H1 (cell line): ENCODE data around the gene ZSCAN16. TPM values are rescaled to one million over a fixed set of nuclear protein-coding genes. Genes with fewer than 3 reads are reported as not detected.
A peak's percentile ranks its signal among the peaks of the same experiment; 100 is the strongest.

ENCODE experiments used
- CTCF ChIA-PET: fragments of 300-600 bp; sonication (Branson Sonifier 250); formaldehyde crosslinking; loops from one replicate; lab custom pipeline; 2021; ENCODE audit not compliant: partially characterized antibody; lab: Charles Lee
- POLR2A ChIA-PET: fragments of 300-600 bp; sonication (Branson Sonifier 250); formaldehyde crosslinking; loops from one replicate; lab custom pipeline; 2021; ENCODE audit warnings: inconsistent platforms; ENCODE audit not compliant: partially characterized antibody; lab: Charles Lee
- DNase-seq, 2 experiments: peaks; one replicate each; pipeline versions ENCODE4 v3.0.0 to v3.0.0-alpha.2; 2010 to 2022; ENCODE audit warnings: low spot score in 2 of 2, low read depth in 1 of 2, mixed read lengths in 1 of 2
- FAIRE-seq: peaks from 2 replicates; lab custom pipeline; 2011; peaks lifted over from hg19 to GRCh38; lab: Jason Lieb, UNC
- H2AFZ ChIP-seq: 2 replicates; pipeline ENCODE4 v1.8.1; 2012; ENCODE audit warnings: low read length, inconsistent platforms
- H2AK5ac ChIP-seq: 2 replicates; pipeline ENCODE4 v1.6.1; 2013; ENCODE audit warnings: low read depth, low read length
- H2BK120ac ChIP-seq: replicated peaks from 2 replicates; pipeline ENCODE3; 2013; ENCODE audit warnings: low read depth, low read length, inconsistent platforms
- H2BK12ac ChIP-seq: 2 replicates; pipeline ENCODE4 v1.6.1; 2013; ENCODE audit warnings: low read depth, low read length
- H2BK15ac ChIP-seq: 2 replicates; pipeline ENCODE4 v1.6.1; 2013; ENCODE audit warnings: low read length
- H2BK20ac ChIP-seq: 2 replicates; pipeline ENCODE4 v1.6.1; 2013; ENCODE audit warnings: low read length
- H2BK5ac ChIP-seq: 2 replicates; pipeline ENCODE4 v1.6.1; 2013; ENCODE audit warnings: low read depth, low read length
- H3K14ac ChIP-seq: 2 replicates; pipeline ENCODE4 v1.6.1; 2013; ENCODE audit warnings: inconsistent platforms; ENCODE audit not compliant: insufficient read length
- H3K18ac ChIP-seq: 2 replicates; pipeline ENCODE4 v1.6.1; 2013; ENCODE audit warnings: low read length; ENCODE audit errors: extremely low read depth
- H3K23ac ChIP-seq: 2 replicates; pipeline ENCODE4 v1.6.1; 2013; ENCODE audit warnings: inconsistent platforms; ENCODE audit not compliant: insufficient read length
- H3K23me2 ChIP-seq: 2 replicates; pipeline ENCODE4 v1.6.1; 2013; ENCODE audit warnings: low read depth, low read length
- H3K27ac ChIP-seq: 2 replicates; pipeline ENCODE4 v1.6.1; 2011; ENCODE audit warnings: low read depth, low read length, inconsistent platforms
- H3K27me3 ChIP-seq, 4 experiments: replicated peaks in 1 of 4; 1 replicate in 1 of 4; 2 replicates in 3 of 4; pipeline versions ENCODE4 v1.6.1 to v1.8.1; 2011 to 2013; ENCODE audit warnings: low read length in 3 of 4, mild to moderate bottlenecking in 3 of 4, inconsistent platforms in 2 of 4, mixed read lengths in 2 of 4, moderate library complexity in 1 of 4; ENCODE audit not compliant: control insufficient read depth in 3 of 4, insufficient read depth in 3 of 4; ENCODE audit errors: extremely low read depth in 1 of 4
- H3K36me3 ChIP-seq, 4 experiments: 2 replicates each; pipeline versions ENCODE4 v1.6.1 to v1.8.1; 2011 to 2013; ENCODE audit warnings: mild to moderate bottlenecking in 4 of 4, low read length in 3 of 4, moderate library complexity in 2 of 4, control low read depth in 1 of 4, inconsistent platforms in 1 of 4; ENCODE audit not compliant: insufficient read depth in 4 of 4, control insufficient read depth in 2 of 4
- H3K4ac ChIP-seq: replicated peaks from 2 replicates; pipeline ENCODE3; 2013; ENCODE audit warnings: low read length, low read depth, mixed read lengths, inconsistent platforms; ENCODE audit not compliant: insufficient read length
- H3K4me1 ChIP-seq, 4 experiments: replicated peaks in 1 of 4; 1 replicate in 1 of 4; 2 replicates in 3 of 4; pipeline versions ENCODE4 v1.6.1 to v1.8.1; 2011 to 2013; ENCODE audit warnings: low read length in 3 of 4, inconsistent platforms in 2 of 4, mixed read lengths in 1 of 4; ENCODE audit not compliant: insufficient read depth in 4 of 4, control insufficient read depth in 3 of 4
- H3K4me2 ChIP-seq, 2 experiments: 2 replicates each; pipeline versions ENCODE4 v1.6.1 to v1.8.1; 2011 to 2013; ENCODE audit warnings: low read depth in 2 of 2, low read length in 2 of 2, control low read depth in 1 of 2, inconsistent platforms in 1 of 2, mild to moderate bottlenecking in 1 of 2; ENCODE audit not compliant: insufficient read depth in 1 of 2
- H3K4me3 ChIP-seq, 4 experiments: fragments of 200-600, 300-600 bp in 1 of 4; sonication (generic), shearing (Covaris generic), sonication (Bioruptor Twin) in 1 of 4; 2 replicates each; pipeline versions ENCODE4 v1.5.1 to v1.8.1; 2011 to 2016; ENCODE audit warnings: low read length in 4 of 4, low read depth in 3 of 4, control low read depth in 2 of 4, inconsistent platforms in 2 of 4, mild to moderate bottlenecking in 2 of 4, mixed read lengths in 1 of 4, moderate library complexity in 1 of 4; ENCODE audit not compliant: insufficient read depth in 2 of 4; ENCODE audit errors: extremely low read depth in 1 of 4
- H3K56ac ChIP-seq: replicated peaks from 2 replicates; pipeline ENCODE3; 2013; ENCODE audit warnings: low read depth, mild to moderate bottlenecking, mixed read lengths, low read length, inconsistent platforms; ENCODE audit not compliant: insufficient read length
- H3K79me1 ChIP-seq: 2 replicates; pipeline ENCODE4 v1.6.1; 2013; ENCODE audit warnings: low read depth, low read length, control low read depth
- H3K79me2 ChIP-seq, 2 experiments: 2 replicates each; pipeline versions ENCODE4 v1.6.1 to v1.8.1; 2012 to 2013; ENCODE audit warnings: low read length in 2 of 2, mild to moderate bottlenecking in 2 of 2, inconsistent platforms in 1 of 2; ENCODE audit not compliant: insufficient read depth in 2 of 2, control insufficient read depth in 1 of 2
- H3K9ac ChIP-seq, 4 experiments: replicated peaks in 1 of 4; 1 replicate in 1 of 4; 2 replicates in 3 of 4; pipeline versions ENCODE4 v1.6.1 to v1.8.1; 2011 to 2013; ENCODE audit warnings: low read depth in 3 of 4, low read length in 3 of 4, control low read depth in 2 of 4, mild to moderate bottlenecking in 2 of 4, moderate library complexity in 2 of 4, inconsistent platforms in 1 of 4; ENCODE audit errors: extremely low read depth in 1 of 4
- H3K9me3 ChIP-seq, 2 experiments: 2 replicates each; pipeline versions ENCODE4 v1.6.1 to v1.8.1; 2012 to 2013; ENCODE audit warnings: mild to moderate bottlenecking in 2 of 2, moderate library complexity in 2 of 2, control low read depth in 1 of 2, inconsistent platforms in 1 of 2, low read depth in 1 of 2, low read length in 1 of 2, mixed read lengths in 1 of 2; ENCODE audit not compliant: insufficient read depth in 2 of 2
- H4K20me1 ChIP-seq, 2 experiments: replicated peaks in 1 of 2; 2 replicates each; pipeline versions ENCODE3 to v1.8.1; 2011 to 2013; ENCODE audit warnings: inconsistent platforms in 2 of 2, low read length in 2 of 2, mild to moderate bottlenecking in 1 of 2; ENCODE audit not compliant: insufficient read depth in 2 of 2, control insufficient read depth in 1 of 2
- H4K5ac ChIP-seq: 2 replicates; pipeline ENCODE4 v1.6.1; 2013; ENCODE audit warnings: low read length, low read depth, mixed read lengths, inconsistent platforms; ENCODE audit not compliant: insufficient read length
- H4K8ac ChIP-seq: 2 replicates; pipeline ENCODE4 v1.8.0; 2013; ENCODE audit warnings: mild to moderate bottlenecking, moderate library complexity, low read length, inconsistent platforms; ENCODE audit not compliant: insufficient read depth; ENCODE audit errors: extremely low read depth
- H4K91ac ChIP-seq: replicated peaks from 2 replicates; pipeline ENCODE3; 2013; ENCODE audit warnings: low read length, mixed read lengths, inconsistent platforms; ENCODE audit not compliant: insufficient read length
- ATF2 ChIP-seq: IDR thresholded peaks from 2 replicates; pipeline ENCODE4 v1.6.1; 2012; ENCODE audit warnings: low read length, inconsistent platforms
- BRCA1 ChIP-seq: IDR thresholded peaks from 2 replicates; pipeline ENCODE4 v1.6.1; 2012; ENCODE audit warnings: low read depth, low read length, improper control_type of control experiment
- HDAC6 ChIP-seq: IDR thresholded peaks from one replicate; pipeline ENCODE4 v1.7.1; 2012; ENCODE audit warnings: low read depth, mild to moderate bottlenecking, inconsistent platforms, low read length, moderate library complexity
- JUN ChIP-seq: IDR thresholded peaks from 2 replicates; pipeline ENCODE4 v1.6.1; 2011; ENCODE audit warnings: low read depth, mild to moderate bottlenecking, improper control_type of control experiment, low read length
- MAFK ChIP-seq: IDR thresholded peaks from 2 replicates; pipeline ENCODE4 v1.6.1; 2012; ENCODE audit warnings: low read depth, mild to moderate bottlenecking, improper control_type of control experiment, low read length
- MAX ChIP-seq: IDR thresholded peaks from 2 replicates; pipeline ENCODE4 v1.6.1; 2012; ENCODE audit warnings: inconsistent platforms
- PHF8 ChIP-seq: fragments of 200-600 bp; sonication (generic); conservative IDR thresholded peaks from 2 replicates; pipeline ENCODE4 v1.7.1; 2012; ENCODE audit warnings: low read depth, mild to moderate bottlenecking, inconsistent platforms, low read length, moderate library complexity
- RAD21 ChIP-seq, 2 experiments: IDR thresholded peaks in 1 of 2; conservative IDR thresholded peaks in 1 of 2; 2 replicates each; pipeline ENCODE4 v1.6.1; 2011; ENCODE audit warnings: low read depth in 2 of 2, low read length in 2 of 2, improper control_type of control experiment in 1 of 2, inconsistent platforms in 1 of 2, mild to moderate bottlenecking in 1 of 2, moderate library complexity in 1 of 2
- RNF2 ChIP-seq: fragments of 200-900, 300-1000 bp; sonication (generic); IDR thresholded peaks from 2 replicates; pipeline ENCODE4 v1.7.1; 2016; ENCODE audit warnings: borderline replicate concordance, low read depth, mild to moderate bottlenecking, antibody characterized with exemption, low read length; ENCODE audit not compliant: poor library complexity, severe bottlenecking; ENCODE audit errors: missing control alignments
- SP1 ChIP-seq: IDR thresholded peaks from 2 replicates; pipeline ENCODE4 v1.6.1; 2011; ENCODE audit warnings: low read depth, low read length
- SP2 ChIP-seq: IDR thresholded peaks from 2 replicates; pipeline ENCODE4 v1.6.1; 2012; ENCODE audit warnings: mild to moderate bottlenecking, low read length, inconsistent platforms
- WGBS, 2 experiments: shearing (Covaris generic) in 1 of 2; methylation state at CpG; one replicate each; pipeline versions ENCODE4 v1.1.6 to v1.1.7; 2013 to 2015; ENCODE audit warnings: low lambda C conversion rate in 2 of 2, mixed read lengths in 2 of 2, inconsistent platforms in 1 of 2, low coverage in 1 of 2, missing lambda C conversion rate in 1 of 2; ENCODE audit not compliant: insufficient replicate concordance in 2 of 2, insufficient coverage in 1 of 2, insufficient read length in 1 of 2; ENCODE audit errors: extremely low coverage in 1 of 2, missing lambda C conversion rate in 1 of 2; 5-methylcytosine and 5-hydroxymethylcytosine counted together
- polyA plus RNA-seq, 7 experiments: library from polyadenylated mRNA; depleted of rRNA in 3 of 7; stranded (reverse) in 5 of 7; unstranded in 2 of 7; fragments of >200 nt in 5 of 7; fragments of 200-250 nt in 2 of 7; gene quantifications; 1 replicate in 5 of 7; 2 replicates in 1 of 7; 4 replicates in 1 of 7; pipeline versions ENCODE4 v1.2.1 to v1.2.3, GENCODE V29; 2011 to 2013; ENCODE audit warnings: missing spikeins in 2 of 7, mixed read lengths in 2 of 7
- total RNA-seq: library from RNA; stranded (reverse); fragmentation: NEBNext Ultra II Directional; extraction: Animal tissue kit (Norgen Biotek cat#: 25700); gene quantifications from 2 replicates; pipeline ENCODE4 v1.2.1, GENCODE V29; 2021

Gene ZSCAN16
- total and polyA plus RNA-seq, 2 of the 8 experiments (the other 6 are each of a cell fraction or from before 2014, with no cell fraction given), result 3.6 to 9.4 TPM

- no peak overlapping the region for H3K18ac ChIP-seq
- no peaks in the 10 kb centered on the region; the same call in 1 of the 2 replicates for H3K79me1 ChIP-seq
- H3K14ac ChIP-seq, result no peak overlapping the region
- H3K36me3 ChIP-seq, result peaks cover 0 to 4% (median 0%) of the 10 kb centered on the region in 4 experiments; a peak in 2 of 8 replicates
- peak overlapping the region in 1 of 2 experiments; percentile 64; a peak in 1 of 4 replicates for H3K4me2 ChIP-seq
- H4K5ac ChIP-seq, result no peak overlapping the region
- H4K91ac ChIP-seq, result no peak overlapping the region
- H3K4ac ChIP-seq, result no peak overlapping the region
- H3K27me3 ChIP-seq, result no peaks in the 10 kb centered on the region
- no peaks in the 10 kb centered on the region for H3K9me3 ChIP-seq
- no peak overlapping the region for H3K27ac ChIP-seq
- no peak overlapping the region for H2BK5ac ChIP-seq
- ChIA-PET POLR2A (interaction anchor here (1.3 to 2.6 kb wide), 2 partner anchors 9 to 24 kb away, joined by 4 to 48 read pairs; partner anchors contain the start of gene ZSCAN16), CTCF (no interaction called here)
- no peak overlapping the region for H2BK20ac ChIP-seq
- no peak overlapping the region for H4K8ac ChIP-seq
- no peak overlapping the region for H2BK12ac ChIP-seq
- H4K20me1 ChIP-seq, result no peaks in the 10 kb centered on the region
- H2AFZ ChIP-seq, result no peak overlapping the region
- no peak overlapping the region for H2BK120ac ChIP-seq
- H2BK15ac ChIP-seq, result no peak overlapping the region
- peak overlapping the region in 2 of 4 experiments; percentile 85 to 91; a peak in 2 of 8 replicates for H3K4me3 ChIP-seq
- peaks cover 0 to 29% of the 10 kb centered on the region in 2 experiments; a peak in 2 of 4 replicates for H3K79me2 ChIP-seq
- H3K9ac ChIP-seq, result no peak overlapping the region
- H3K23ac ChIP-seq, result no peak overlapping the region
- FAIRE-seq (no peak), DNase-seq (no peak)
- H3K56ac ChIP-seq, result no peak overlapping the region
- WGBS, 2 experiments, result 77% methylated on average over 3 of the region's 3 CpGs; no CpG with 5 or more reads in 1 of the 2 experiments
- peaks cover 0 to 8% (median 2%) of the 10 kb centered on the region in 4 experiments; a peak in 3 of 7 replicates for H3K4me1 ChIP-seq
- no peak overlapping the region for H2AK5ac ChIP-seq
- peaks cover 4% of the 10 kb centered on the region; the same call in 1 of the 2 replicates for H3K23me2 ChIP-seq
- TF ChIP-seq SP2 (no peak), PHF8 (no peak), RNF2 (no peak), BRCA1 (no peak), JUN (no peak), HDAC6 (no peak), ATF2 (no peak), MAFK (no peak), SP1 (no peak), RAD21 (IDR thresholded peaks at IDR 0.05 in 1 of 2, conservative IDR thresholded peaks at IDR 0.05 in 1 of 2; ENCODE audit: low read depth in 2 of 2, low read length in 2 of 2) (no peak), MAX (no peak)
These were observed 11.0 kb downstream of the ZSCAN16 start for GRCh38 chr6:28135393-28135792.
